Measurements from ENCODE around the gene PRKCSH.

PRKCSH gene

GRCh38 chr19:11482384-11483050, 47.1 kb downstream of the PRKCSH start:
- H3K4me3 ChIP-seq (replicated peaks; ENCODE audit: low read depth, low read length): peak overlapping the region; percentile 49
- TF ChIP-seq CTCF (IDR thresholded peaks at IDR 0.05; ENCODE audit: low read length, missing control alignments): peak; percentile 46
- DNase-seq (ENCODE audit: low read depth): peak; percentile 88

GRCh38 chr19:11483366-11484111, 48.1 kb downstream of the PRKCSH start:
- no peak for TF ChIP-seq CTCF (IDR thresholded peaks at IDR 0.05; ENCODE audit: low read length, missing control alignments)
- H3K4me3 ChIP-seq (replicated peaks; ENCODE audit: low read depth, low read length): no peak overlapping the region
- no peak for DNase-seq (ENCODE audit: low read depth)

GRCh38 chr19:11485245-11485837, 49.9 kb downstream of the PRKCSH start:
- H3K4me3 ChIP-seq (replicated peaks; ENCODE audit: low read depth, low read length): no peak overlapping the region
- no peak for TF ChIP-seq CTCF (IDR thresholded peaks at IDR 0.05; ENCODE audit: low read length, missing control alignments)
- no peak for DNase-seq (ENCODE audit: low read depth)

- no peak overlapping the region for H3K4me3 ChIP-seq (replicated peaks; ENCODE audit: low read depth, low read length)
- TF ChIP-seq CTCF (IDR thresholded peaks at IDR 0.05; ENCODE audit: low read length, missing control alignments): no peak
- DNase-seq (ENCODE audit: low read depth): no peak
Measured at GRCh38 chr19:11486661-11487503, 51.4 kb downstream of the PRKCSH start.

- DNase-seq (ENCODE audit: low read depth): no peak
- no peak for TF ChIP-seq CTCF (IDR thresholded peaks at IDR 0.05; ENCODE audit: low read length, missing control alignments)
- no peak overlapping the region for H3K4me3 ChIP-seq (replicated peaks; ENCODE audit: low read depth, low read length)
Measured at GRCh38 chr19:11489378-11489777, 53.9 kb downstream of the PRKCSH start.

- TF ChIP-seq CTCF (IDR thresholded peaks at IDR 0.05; ENCODE audit: low read length, missing control alignments): no peak
- DNase-seq (ENCODE audit: low read depth): no peak
- no peak overlapping the region for H3K4me3 ChIP-seq (replicated peaks; ENCODE audit: low read depth, low read length)
Measured at GRCh38 chr19:11494634-11495285, 59.3 kb downstream of the PRKCSH start.
